Hepatic stellate cell (primary cell): Measurements from ENCODE around the gene CCK.
"Not testable (repeated sequence)": the region's sequence is repeated elsewhere in the genome, so short reads cannot be mapped to it uniquely, and the experiment has no call there.

Experiments
- DNase-seq: peaks from one replicate; pipeline ENCODE4 v3.0.0; 2011; ENCODE audit warnings: low spot score

CCK gene, protein sequence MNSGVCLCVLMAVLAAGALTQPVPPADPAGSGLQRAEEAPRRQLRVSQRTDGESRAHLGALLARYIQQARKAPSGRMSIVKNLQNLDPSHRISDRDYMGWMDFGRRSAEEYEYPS

DNA sequence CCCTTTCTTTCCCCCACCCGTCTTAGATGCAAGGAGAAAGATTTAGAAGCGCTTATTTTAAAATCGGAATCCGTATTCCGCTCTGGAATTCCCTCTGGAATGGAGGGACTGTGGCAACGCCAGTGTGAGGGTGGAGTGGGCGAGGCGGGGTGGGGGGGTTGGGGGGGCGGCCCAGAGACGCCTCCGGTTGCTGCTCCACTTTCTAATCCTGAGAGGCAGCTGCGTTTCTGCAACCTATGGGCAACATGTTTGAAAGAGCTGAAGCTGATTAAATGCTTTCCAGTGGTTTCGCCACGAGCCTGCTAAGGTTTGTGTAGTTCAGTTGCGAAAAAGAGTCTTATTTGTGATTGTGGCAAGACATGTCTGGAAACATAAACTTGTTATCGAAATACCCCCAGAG is at the start of gene CCK:
TSS of gene CCK (minus strand) at position 101 of the 400 bp plus-strand sequence. CDS start 2,555 bp downstream, outside the sequence.
- DNase-seq = no peak

DNA sequence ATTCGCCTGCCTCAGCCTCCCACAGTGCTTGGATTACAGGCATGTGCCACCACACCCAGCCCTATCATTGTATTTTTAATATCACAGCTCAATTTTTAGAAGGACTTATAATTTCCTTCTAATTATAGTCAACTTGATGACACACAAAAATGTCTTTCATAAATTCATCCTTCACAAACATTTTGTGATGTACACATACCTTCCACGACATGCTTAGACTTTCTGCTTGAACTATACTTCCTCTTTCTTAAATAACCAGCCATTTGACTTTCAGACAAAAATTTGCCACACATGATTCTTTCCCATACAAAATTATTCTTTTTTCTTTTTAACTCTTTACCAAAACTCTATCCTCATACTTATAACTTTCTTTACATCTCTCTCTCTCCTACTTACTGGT is 48.4 kb upstream of the CCK start:
- DNase-seq = no peak

DNA sequence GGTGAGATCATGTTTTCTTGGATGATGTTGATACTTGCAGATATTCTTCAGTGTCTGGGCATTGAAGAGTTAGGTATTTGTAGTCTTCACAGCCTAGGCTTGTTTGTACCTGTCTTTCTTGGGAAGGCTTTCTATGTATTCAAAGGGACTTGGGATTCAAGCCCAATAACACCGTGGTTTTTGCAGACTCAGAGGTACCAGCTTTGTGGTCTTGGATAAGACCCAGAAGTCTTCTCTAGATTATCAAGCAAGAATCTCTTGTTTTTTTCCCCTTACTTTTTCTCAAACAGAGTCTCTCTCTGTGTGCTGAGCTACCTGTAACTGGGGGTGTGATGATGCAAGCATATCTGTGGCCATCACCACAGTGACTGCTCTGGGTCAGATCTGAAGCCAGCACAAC is 42.7 kb upstream of the CCK start:
- DNase-seq = no peak

DNA sequence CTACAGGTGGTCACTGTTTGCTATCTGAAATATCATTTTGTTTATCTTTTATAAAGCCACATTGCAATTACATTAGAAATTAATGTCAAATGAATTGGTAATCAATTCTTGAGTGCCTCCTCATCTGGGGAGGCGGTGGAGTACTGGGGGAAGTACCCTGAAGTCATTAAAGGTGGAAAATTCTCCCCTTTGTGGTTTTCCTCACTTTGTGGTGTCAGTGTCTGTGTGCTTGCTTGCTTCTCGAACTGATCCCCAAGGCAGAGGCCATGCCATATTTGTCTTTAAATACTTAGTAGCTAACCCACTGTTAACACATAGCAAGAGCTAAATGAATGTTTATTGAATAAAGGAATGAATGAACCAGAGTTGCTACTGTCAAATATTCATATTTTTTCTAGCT is 40.5 kb upstream of the CCK start:
- DNase-seq = no peak

DNA sequence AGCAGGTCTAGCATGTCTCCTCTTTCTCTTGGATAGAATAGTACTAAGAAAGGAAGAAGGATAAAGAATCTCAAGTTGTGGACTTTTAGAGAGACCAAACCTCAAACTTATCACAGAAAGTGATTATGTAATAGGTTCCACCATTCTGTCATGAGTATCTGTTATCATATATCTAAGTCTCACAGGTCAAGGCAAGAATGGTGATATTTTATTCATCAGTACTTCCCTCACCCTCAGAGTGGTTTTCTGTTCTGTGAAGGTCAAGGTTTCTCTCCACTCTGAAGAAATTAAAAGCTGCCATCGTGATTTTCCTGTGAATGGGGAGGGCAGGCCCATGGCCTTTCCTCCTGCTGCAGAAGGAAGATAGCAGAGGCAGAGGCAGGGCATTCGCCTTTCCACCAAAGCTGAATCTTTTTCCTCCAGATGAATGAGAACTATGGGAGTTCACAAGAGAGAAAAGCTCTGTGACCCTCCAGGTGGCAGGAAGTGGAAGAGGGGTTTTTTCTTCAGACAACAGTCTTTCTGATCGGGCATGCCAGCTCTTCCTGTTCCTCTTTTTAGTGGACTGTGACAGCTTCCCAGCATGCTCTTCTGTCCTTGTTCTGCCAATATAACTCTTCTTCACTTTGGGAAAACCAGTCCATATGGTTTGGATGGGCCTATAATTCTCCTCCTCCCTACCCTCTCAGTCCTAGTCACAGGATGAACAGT is 37.1 kb upstream of the CCK start:
- no peak for DNase-seq

DNA sequence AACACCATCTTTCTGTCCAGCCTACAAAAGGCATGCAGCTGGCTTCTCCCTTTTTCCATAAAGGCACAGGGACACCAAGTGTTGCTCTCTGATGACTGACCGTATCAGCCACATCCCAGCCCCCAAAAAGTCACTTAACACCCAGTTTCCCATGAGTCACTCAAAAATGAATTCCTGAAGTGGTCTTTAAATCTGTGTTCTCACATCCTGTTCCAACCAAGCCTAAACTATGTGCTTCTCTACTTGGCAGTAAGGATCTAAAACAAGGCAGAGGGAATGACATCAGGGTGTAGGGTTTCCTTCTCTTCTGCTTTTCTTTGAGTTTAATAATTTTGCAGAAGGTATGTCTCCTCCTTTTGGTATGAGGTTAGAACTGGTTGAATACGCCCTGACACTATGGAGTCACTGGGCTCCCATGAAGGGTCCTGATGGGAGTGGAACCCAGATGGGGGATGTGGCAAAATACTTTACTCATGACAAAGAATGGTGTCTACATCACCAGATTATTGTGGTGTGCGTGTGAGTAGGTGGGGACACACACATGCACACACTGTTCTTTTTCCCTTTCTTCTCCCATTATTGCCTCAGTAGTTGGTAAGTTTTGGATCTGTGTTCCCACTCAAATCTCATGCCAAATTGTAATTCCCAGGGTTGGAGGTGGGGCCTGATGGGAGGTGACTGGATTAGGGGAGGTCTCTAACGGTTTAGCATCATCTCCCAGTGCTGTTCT is 35.6 kb upstream of the CCK start:
- no peak for DNase-seq

DNA sequence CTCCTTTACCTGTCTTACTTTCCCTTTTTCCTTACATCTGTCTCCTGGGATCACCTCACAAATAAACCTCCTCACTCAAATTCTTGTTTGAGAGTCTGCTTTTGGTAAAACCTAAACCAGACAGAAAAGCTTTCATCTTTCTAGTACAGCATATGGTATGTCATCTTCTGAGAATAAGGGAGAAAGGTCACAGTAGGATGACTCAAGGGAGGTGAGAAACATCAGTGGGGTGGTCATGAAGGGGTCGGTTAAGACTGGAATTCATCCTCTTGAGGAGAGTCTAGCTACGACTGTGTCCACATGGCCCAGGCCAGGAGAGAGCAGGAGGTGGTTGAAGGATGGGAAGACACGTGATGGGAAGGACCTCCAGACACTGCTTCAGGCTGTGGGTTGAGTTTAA is 34.8 kb upstream of the CCK start:
- DNase-seq = no peak

DNA sequence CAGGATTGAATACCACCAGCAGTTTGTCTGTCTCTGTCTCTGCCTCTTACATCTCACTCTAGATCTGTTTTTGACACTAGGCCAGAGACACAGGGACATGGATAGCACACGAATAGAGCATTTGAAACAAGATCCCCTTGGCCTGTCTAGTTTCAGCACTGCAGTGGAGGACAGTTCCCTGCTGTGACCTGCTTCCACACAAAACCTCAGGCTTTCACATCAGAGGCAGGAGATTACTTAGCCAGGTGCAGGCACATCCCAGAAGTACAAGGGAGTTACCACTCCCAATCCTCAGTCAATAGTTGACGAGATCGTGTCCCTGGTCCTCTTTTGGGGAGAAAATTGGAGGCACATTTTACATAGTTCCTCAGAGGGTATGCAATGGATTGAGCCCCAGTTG is 34.0 kb upstream of the CCK start:
- DNase-seq = no peak

DNA sequence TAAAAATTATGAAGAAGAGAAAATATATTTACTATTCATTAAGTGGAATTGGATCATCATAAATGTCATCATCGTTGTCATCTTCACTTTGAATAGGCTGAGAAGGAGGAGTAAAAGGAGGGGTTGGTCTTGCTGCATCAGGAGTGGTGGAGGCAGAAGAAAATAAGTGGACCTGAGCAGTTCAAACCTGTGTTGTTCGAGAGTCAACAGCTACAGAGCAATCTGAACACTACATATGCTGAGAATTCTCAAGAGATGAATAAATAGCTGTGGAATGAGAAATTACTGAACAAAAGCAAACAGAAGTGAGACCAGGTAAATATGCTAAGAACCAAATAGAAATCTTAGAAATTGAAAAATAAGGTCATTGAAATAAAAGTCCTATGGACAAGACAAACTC is 32.3 kb upstream of the CCK start:
- no peak for DNase-seq

DNA sequence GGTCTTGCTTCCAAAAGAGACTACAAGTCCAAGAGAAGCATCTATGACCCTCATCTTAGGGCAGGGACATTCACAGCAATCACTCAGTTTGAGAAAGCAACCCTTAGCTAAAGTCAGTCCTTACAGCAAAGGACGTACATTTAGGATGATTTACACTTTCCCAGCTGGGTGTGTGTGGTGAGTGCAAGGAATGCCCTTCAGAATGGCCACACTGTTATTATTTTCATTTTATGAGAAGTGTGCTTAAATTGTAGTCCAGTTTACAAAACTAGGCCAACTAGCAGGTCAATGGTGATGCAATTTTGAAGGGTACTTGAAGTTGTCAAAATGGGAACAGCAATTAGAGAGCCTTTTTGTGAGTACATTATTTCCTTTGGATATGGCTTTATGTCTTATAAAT is 26.0 kb upstream of the CCK start:
- no peak for DNase-seq

DNA sequence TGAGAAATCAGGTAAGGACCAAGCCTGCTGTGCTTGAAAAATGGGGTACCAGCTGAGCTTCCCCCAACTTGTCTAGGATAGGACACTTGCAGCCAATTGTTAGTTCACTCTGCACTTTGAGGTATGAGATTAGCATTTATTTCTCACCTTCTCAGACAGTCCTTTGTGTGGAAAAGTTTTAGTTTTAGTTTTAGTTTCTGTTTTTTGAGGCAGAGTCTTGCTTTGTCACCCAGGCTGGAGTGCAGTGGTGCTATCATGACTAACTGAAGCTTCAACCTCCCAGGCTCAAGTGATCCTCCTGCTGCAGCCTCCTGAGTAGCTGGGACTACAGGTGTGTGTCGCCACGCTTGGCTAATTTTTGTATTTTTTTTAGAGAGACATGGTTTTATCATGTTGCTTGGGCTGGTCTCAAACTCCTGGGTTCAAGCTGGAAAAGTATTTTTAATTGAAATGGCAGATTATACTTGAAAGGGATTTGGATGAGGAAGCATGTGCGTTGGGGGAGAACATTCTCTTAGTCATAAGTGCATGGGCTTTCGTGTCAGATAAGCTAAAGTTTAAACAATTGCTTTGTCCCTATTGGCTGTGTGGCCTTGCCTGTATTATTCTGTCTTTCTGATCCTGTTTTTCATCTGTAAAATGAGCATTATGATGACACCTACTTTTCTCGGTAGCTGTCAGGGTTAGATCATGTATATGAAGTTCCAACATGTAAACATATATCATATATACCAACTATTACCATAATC is 25.2 kb upstream of the CCK start:
- DNase-seq = no peak

DNA sequence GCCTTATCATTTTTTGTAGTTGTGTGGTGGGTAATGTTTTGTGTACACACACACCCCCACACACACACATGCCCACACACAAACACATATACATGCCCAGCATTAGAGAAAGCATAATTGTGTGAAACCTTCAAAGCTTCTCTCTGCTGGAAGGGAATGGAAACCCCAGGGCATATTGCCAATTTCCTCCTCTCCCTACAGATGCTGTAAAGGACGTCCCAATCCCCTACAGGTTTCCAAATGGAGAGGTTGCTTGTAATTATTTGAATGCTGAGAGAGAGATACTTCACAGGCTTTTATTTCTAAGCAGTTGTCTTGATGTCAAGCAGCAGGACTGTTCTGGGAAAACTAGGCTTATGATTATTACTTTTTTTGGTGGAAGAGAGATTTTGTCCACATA is 23.0 kb upstream of the CCK start:
- DNase-seq = no peak

DNA sequence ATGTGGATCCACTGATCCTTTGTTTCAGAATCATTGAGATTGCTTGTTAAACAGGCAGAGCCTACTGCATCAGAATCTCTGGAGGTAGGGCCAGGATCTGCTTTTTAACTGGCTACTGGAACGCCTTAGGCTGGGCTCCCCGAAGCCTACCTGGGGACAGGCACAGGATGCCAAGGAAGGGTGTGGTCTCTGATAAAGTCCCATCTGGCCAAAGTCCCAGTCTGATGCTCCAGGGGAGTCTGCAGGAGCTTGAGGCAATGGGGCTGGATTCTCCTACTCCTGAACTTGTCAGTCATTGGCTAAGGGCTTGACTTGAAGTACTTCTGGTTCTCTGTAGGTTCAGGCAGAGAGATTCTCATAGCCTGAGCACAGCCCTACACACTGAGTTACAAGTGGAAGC is 22.4 kb upstream of the CCK start:
- DNase-seq = no peak

DNA sequence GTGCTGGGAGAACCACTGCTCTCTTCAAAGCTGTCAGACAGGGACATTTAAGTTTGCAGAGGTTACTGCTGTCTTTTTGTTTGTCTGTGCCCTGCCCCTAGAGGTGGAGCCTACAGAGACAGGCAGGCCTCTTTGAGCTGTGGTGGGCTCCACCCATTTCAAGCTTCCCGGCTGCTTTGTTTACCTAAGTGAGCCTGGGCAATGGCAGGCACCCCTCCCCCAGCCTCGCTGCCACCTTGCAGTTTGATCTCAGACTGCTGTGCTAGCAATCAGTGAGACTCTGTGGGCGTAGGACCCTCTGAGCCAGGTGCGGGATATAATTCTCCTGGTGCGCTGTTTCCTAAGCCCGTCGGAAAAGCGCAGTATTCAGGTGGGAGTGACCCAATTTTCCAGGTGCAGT is 21.4 kb upstream of the CCK start:
- not testable (repeated sequence) for DNase-seq

DNA sequence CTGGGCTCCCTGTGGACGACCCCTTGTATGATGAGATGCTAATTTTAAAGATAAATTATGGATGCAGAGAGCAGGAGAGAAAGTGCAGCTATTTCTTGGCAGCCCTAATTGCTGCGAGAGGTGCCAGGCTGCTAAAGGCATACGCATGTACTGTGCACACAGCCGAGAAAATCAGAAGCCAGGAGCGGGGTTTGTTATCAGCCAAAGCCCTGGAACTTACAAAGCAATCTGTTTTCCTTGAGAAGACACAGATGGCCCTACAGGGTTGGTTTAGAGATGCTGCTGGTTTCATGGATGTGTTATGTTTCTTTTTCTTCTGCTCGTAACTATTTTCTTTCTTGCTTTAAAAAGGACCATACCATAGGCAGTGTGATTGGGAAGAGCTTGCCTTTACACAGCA is 11.7 kb upstream of the CCK start:
- no peak for DNase-seq

DNA sequence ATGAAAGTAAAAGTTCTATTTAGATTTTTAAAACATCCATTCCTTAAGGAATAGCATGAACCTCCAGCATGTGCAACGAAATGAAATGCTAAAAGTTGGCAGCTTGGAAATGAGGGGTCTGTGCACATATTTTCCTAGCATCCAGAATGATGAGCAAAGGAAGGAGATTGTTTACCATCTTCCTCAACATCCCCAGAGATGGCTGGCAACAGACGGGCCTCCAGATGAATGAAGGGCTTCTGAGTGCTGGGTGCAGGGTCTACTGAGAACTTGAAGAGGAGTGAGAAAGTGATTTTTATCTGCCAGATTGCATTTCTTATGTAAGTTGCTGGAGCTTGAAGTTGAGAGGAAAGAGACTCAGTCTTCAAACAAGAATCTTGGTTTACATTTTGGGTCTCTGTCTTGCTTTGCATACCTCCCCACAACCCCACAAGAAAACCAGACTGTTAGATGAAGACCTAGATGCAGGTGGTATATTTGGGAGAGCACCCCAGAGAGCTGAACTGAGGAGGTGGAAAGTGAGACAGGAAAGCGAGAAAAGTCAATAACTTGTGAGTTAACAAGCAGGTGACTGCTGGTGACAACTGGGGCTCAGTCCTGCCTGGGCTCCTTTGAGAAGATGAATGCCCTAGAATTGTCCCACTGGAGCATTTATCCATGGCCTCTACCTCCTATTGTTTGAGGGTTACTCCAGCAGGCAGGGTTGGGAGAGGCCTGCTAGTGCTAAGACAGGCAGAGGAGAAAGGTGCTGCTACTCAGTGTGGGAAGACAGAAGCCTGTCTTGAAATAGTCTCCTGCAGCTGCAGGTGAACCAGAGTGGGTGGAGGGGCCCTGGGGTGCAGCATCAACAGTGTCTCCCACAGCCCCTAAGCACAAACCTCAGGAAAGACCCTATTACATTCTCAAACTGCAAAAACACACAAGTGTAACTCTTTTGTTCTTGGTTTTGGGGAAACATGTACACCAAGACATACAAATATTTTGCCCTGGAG is 10.5 kb upstream of the CCK start:
- DNase-seq = no peak

DNA sequence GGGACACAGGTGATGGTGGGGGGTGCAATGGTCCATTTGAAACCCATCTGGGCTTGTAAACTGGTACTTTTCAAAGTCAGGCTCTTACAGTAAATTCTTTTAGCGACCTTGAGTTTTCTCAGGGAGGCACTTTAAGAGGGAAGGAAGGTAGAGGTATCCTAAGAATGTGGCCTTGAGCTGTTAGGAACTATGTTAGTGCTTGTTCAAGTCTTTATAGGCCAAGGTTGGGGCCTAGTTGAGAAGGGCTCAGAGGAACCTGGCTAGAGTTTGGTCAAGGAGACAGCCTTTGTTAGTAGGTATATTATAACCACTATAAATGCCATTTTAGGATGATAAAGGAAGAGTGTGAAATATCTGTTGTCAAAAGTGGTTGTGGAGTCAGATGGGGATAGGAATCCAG is 9.2 kb upstream of the CCK start:
- no peak for DNase-seq

DNA sequence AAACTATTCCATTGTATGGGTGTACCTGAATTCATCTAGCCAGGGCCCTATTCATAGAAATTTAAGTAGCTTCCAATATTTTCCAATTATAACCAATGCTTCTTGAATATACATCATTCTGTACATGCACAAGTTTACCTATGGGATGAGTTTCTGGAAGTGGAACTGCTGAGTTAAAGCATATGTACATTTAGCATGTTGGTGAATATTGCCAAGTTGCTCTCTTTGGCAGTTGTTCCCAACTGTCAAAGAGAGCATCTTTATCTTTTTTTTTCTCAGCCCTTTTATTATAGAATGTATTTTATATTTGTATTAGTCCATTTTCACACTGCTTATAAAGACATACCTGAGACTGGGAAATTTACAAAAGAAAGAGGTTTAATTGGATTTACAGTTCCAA is 8.3 kb upstream of the CCK start:
- no peak for DNase-seq

DNA sequence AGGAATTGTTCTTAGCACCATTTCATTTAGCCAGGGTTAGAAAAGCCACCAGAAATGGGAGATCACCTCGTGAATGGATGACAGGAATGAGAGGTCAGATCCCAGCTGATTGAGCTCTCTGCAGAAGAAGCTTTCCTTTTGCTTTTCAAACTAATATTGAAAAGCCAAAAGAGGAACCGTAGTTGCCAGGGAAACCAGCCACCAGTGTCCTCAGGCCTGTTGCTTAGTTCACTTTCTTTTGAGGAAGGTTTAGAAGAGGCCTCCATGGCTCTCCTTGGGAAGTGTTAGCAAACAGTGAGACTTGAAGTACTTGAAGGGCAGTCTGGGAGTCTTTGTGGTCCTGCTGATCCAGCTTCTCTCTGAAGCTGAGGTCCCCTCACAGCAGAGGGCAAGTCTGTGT is 7.4 kb upstream of the CCK start:
- no peak for DNase-seq

DNA sequence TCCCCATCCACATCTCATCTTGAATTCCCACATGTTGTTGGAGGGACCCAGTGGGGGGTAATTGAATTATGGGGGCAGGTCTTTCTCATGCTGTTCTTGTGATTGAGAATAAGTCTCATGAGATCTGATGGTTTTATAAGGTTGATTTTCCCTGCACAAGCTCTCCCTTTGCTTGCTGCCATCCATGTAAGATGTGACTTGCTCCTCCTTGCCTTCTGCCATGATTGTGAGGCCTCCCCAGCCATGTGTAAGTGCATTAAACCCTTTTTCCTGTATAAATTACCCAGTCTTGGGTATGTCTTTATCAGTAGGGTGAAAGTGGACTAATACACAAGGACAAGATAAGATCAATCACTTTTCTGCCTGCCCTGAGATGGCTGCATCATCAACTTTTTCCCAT is 5.8 kb upstream of the CCK start:
- no peak for DNase-seq

DNA sequence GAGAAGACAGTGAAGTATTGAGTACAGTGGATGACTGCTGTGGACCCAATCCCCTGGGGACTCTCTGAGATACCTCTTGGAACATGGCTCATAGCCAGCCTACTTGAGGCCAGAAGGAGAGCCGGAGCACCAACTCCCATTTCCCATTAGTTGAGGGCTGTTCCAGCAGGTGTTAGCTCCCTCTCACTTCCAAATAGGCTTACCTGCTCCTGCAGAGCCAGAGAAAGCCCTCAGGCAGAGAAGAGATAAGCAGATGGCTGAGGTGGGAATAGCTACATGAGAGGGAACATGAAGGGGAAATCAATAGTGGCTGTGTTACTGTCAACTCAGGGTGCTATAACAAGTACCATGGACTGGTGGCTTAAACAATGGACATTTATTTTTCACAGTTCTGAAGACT is 4.6 kb upstream of the CCK start:
- DNase-seq = no peak

DNA sequence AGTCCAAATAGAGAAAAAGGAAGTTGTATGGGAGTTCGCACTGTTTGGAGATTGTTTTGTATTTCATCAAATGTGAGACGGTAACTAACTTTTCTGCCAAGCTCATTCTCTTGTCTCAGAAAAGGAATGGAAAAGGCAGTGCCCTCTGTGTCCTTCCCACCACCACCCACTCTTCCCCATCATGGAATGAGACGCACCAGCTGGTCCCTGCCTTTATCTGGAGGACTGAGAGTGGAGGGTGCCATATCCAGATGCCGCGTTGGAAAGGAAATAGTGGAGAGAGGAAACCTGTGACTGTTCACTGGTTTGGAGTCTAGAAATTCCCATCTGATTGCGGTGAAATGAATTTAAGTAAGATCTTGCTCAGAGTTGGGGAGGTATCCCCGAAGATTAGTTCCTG is 3.7 kb upstream of the CCK start:
- DNase-seq = no peak
